ENCODE measurements around the gene IL5. TPM values are rescaled to one million over a fixed set of nuclear protein-coding genes. Genes with fewer than 3 reads are reported as not detected.

Gene IL5
- total and polyA plus RNA-seq, 7 donors = not detected

DNA sequence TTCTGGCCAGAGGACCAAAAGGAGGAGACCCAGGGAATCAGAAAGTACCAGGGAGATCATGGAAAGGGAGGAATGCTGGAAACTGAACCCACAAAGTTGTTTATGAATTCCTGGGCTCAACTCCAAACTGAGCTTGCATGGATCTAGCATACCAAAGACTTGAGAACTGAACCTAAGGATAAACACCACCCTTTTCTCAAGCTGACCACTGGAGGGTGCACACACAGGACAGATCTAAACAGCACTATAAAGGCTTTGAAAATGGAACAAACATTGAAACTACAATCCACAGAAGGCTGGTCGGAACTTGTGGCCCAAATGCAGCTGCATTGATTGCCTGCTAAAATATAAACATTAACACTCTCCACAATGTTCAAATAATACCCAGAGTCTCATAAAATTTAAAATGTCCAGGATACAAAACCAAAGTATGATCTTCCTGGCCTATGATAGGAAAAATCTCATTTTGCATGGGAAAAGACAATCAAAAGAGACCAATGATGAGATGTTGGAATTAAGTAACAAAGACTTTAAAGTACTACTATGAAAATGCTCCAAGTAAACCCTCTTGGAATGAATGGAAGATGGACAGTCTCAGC, 37.1 kb downstream of the IL5 start:
- 9 to 35% methylated on average over 1 of the region's 1 CpG for whole genome bisulfite sequencing, 2 donors
- Histone ChIP-seq H3K27ac (peak overlapping the region; percentile 43 to 76 (median 74)), H3K4me3 (no peak overlapping the region), H3K9me3 (no peaks in the 10 kb centered on the region), H3K4me1 (peaks cover 0 to 25% (median 21%) of the 10 kb centered on the region in 4 donors), H3K27me3 (no peaks in the 10 kb centered on the region), H3K36me3 (no peaks in the 10 kb centered on the region)
- intact Hi-C loops (cut with DNase I) = loop anchor here (5.0 kb wide), 1 partner anchor 316 kb away; no protein-coding TSS in a partner anchor
- DNase-seq = no peak
- peak; percentile 44 to 50 (median 48) for TF ChIP-seq CTCF (IDR thresholded peaks at IDR 0.05)
- no peak for TF ChIP-seq POLR2A (IDR thresholded peaks at IDR 0.05)
- no peak for TF ChIP-seq POLR2AphosphoS5 (IDR thresholded peaks at IDR 0.05)
- no peak for TF ChIP-seq EP300 (IDR thresholded peaks at IDR 0.05)

GRCh38 chr5:132505641-132506040, 37.7 kb downstream of the IL5 start:
- DNase-seq = no peak
- Histone ChIP-seq H3K36me3 (no peaks in the 10 kb centered on the region), H3K9me3 (no peaks in the 10 kb centered on the region), H3K27me3 (no peaks in the 10 kb centered on the region), H3K4me1 (peaks cover 0 to 29% (median 27%) of the 10 kb centered on the region in 4 donors), H3K27ac (peak overlapping the region; percentile 43 to 76 (median 74)), H3K4me3 (no peak overlapping the region)
- 24 to 62% methylated on average over 2 of the region's 2 CpGs for WGBS, 2 donors
- intact Hi-C loops (cut with DNase I) = loop anchor here (5.0 kb wide), 1 partner anchor 317 kb away; no protein-coding TSS in a partner anchor
- no peak for TF ChIP-seq POLR2A (IDR thresholded peaks at IDR 0.05)
- no peak for TF ChIP-seq CTCF (IDR thresholded peaks at IDR 0.05)
- no peak for TF ChIP-seq EP300 (IDR thresholded peaks at IDR 0.05)
- TF ChIP-seq POLR2AphosphoS5 (IDR thresholded peaks at IDR 0.05) = no peak

DNA sequence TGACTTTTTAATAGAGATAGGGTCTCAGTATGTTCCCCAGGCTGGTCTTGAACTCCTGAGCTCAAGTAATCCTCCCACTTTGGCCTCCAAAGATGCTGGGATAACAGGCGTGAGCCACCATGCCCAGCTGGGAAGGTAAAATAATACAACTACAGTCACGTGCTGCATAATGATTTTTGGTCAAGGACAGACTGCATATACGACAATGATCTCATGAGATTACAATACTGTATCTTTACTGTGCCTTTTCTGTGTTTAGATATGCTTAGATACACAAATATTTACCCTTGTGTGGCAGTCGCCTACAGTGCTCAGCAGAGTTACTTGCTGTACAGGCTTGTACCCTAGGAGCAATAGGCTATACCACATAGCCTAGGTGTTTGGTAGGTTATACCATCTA, 38.6 kb downstream of the IL5 start:
- no peak for DNase-seq
- intact Hi-C loops (cut with DNase I) = loop anchor here (5.0 kb wide), 1 partner anchor 318 kb away; no protein-coding TSS in a partner anchor
- TF ChIP-seq CTCF (IDR thresholded peaks at IDR 0.05) (no peak), EP300 (IDR thresholded peaks at IDR 0.05) (no peak), POLR2AphosphoS5 (IDR thresholded peaks at IDR 0.05) (no peak), POLR2A (IDR thresholded peaks at IDR 0.05) (no peak)
- Histone ChIP-seq H3K9me3 (no peaks in the 10 kb centered on the region), H3K4me3 (no peak overlapping the region), H3K27ac (peak overlapping the region in 3 of 4 donors; percentile 73 to 76 (median 74)), H3K27me3 (no peaks in the 10 kb centered on the region), H3K4me1 (peaks cover 0 to 29% (median 27%) of the 10 kb centered on the region in 4 donors), H3K36me3 (no peaks in the 10 kb centered on the region)
- 14 to 57% methylated on average over 4 of the region's 4 CpGs for WGBS, 2 donors

- Histone ChIP-seq H3K9me3 (no peaks in the 10 kb centered on the region), H3K27ac (no peak overlapping the region), H3K4me3 (no peak overlapping the region), H3K27me3 (no peaks in the 10 kb centered on the region), H3K36me3 (no peaks in the 10 kb centered on the region), H3K4me1 (peaks cover 0 to 33% (median 28%) of the 10 kb centered on the region in 4 donors)
- WGBS, 2 donors = 65 to 90% methylated on average over 4 of the region's 4 CpGs
- TF ChIP-seq POLR2AphosphoS5 (IDR thresholded peaks at IDR 0.05) (no peak), CTCF (IDR thresholded peaks at IDR 0.05) (no peak), POLR2A (IDR thresholded peaks at IDR 0.05) (no peak), EP300 (IDR thresholded peaks at IDR 0.05) (no peak)
- intact Hi-C loops (cut with DNase I) = no loop called here
- no peak for DNase-seq
Measured at GRCh38 chr5:132503244-132503643, 40.1 kb downstream of the IL5 start.
